ENCODE results near the gene SMARCB1.

SMARCB1 gene

DNA sequence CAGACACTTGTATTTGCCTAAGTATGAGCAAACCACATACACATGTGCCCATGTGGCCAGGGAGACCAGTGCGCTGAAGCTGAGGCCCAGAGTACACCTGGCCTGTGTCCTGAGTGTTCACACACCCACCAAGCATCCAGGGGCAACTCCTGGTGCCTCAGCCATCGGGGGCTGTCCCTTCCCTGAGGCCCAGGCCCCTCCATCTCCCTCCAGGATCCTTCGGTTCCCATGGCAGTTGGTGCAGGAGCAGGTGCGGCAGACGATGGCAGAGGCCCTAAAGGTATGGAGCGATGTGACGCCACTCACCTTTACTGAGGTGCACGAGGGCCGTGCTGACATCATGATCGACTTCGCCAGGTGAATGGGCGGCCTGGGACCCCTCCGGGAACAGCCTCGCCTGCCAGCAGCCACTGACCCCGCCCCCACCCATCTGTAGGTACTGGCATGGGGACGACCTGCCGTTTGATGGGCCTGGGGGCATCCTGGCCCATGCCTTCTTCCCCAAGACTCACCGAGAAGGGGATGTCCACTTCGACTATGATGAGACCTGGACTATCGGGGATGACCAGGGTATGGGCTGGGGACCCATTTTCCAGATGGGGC lies 6.5 kb upstream of the SMARCB1 start:
- no peak for DNase-seq (ENCODE audit: low read depth in 3 of 3)

DNA sequence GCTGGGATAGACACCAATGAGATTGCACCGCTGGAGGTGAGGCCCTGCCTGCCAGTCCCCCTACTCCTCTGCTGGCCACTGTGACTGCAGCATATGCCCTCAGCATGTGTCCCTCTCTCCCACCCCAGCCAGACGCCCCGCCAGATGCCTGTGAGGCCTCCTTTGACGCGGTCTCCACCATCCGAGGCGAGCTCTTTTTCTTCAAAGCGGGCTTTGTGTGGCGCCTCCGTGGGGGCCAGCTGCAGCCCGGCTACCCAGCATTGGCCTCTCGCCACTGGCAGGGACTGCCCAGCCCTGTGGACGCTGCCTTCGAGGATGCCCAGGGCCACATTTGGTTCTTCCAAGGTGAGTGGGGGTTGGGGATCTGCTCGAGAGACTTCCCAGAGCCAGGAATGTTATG lies 5.7 kb upstream of the SMARCB1 start:
- no peak for DNase-seq (ENCODE audit: low read depth in 3 of 3)

DNA sequence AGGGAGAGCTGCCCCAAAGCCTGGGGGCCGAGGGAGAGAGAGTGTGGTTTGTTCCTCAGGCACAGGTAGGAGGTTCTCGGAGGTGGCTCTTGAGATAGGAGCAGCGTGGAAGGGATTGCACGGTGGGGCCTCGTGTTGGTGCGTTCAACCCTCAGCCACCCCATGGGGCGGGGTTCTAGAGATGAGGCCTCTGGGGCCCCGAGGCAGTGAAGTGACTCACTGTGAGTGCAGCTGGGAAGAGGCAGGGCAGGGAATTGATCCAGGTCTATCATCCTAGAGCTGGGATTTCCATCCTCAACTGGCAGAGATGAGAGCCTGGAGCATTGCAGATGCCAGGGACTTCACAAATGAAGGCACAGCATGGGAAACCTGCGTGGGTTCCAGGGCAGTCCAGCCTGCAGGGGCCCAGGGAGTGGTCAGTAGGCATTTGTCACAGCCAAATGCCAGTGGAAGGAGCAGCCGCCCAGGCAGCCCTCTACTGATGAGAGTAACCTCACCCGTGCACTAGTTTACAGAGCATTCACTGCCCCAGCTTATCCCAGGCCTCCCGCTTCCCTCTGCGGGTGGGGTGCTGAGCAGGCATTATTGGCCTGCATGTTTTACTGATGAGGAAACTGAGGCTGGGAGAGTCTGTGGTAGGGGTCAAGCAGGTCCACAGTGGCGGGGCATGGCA lies 5.1 kb upstream of the SMARCB1 start:
- no peak for DNase-seq (ENCODE audit: low read depth in 3 of 3)

DNA sequence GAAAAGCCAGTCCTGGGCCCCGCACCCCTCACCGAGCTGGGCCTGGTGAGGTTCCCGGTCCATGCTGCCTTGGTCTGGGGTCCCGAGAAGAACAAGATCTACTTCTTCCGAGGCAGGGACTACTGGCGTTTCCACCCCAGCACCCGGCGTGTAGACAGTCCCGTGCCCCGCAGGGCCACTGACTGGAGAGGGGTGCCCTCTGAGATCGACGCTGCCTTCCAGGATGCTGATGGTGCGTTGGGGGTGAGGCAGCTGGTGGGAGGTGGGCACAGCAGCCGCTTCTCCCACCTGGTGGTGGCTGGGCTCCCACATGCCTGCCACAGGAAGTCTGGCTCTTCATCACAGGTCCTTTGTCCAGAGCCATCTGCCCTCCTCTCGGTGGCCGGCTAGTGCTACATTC lies 4.5 kb upstream of the SMARCB1 start:
- no peak for DNase-seq (ENCODE audit: low read depth in 3 of 3)

DNA sequence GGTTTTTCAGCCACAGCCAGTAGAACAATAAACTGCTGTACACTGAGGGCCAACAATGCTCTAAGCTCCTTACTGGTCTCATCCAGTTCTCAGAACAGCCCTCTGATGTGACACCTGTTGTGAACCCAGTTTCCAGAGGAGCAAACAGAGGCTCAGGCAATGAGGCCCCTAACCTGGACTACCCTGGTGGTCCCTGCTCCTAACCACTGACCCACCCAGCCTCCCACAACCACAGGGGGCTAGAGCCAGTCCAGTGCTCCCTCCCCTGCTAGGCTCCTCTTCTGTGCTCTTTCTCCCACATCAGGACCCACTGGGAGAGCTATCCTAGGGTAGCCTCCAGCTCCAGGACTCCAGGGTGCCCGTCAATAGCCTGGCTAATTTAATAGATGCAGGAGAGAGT lies 4.1 kb upstream of the SMARCB1 start:
- no peak for DNase-seq (ENCODE audit: low read depth in 3 of 3)

DNA sequence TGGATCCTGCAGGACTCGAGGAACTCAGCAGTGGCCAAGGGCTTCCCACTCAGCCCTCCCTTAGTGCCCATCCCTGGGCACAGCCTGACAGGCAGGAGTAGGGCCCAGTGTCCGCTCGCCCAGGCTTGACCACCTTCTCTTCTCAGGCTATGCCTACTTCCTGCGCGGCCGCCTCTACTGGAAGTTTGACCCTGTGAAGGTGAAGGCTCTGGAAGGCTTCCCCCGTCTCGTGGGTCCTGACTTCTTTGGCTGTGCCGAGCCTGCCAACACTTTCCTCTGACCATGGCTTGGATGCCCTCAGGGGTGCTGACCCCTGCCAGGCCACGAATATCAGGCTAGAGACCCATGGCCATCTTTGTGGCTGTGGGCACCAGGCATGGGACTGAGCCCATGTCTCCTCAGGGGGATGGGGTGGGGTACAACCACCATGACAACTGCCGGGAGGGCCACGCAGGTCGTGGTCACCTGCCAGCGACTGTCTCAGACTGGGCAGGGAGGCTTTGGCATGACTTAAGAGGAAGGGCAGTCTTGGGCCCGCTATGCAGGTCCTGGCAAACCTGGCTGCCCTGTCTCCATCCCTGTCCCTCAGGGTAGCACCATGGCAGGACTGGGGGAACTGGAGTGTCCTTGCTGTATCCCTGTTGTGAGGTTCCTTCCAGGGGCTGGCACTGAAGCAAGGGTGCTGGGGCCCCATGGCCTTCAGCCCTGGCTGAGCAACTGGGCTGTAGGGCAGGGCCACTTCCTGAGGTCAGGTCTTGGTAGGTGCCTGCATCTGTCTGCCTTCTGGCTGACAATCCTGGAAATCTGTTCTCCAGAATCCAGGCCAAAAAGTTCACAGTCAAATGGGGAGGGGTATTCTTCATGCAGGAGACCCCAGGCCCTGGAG lies 3.3 kb upstream of the SMARCB1 start:
- DNase-seq (ENCODE audit: low read depth in 3 of 3): no peak

DNA sequence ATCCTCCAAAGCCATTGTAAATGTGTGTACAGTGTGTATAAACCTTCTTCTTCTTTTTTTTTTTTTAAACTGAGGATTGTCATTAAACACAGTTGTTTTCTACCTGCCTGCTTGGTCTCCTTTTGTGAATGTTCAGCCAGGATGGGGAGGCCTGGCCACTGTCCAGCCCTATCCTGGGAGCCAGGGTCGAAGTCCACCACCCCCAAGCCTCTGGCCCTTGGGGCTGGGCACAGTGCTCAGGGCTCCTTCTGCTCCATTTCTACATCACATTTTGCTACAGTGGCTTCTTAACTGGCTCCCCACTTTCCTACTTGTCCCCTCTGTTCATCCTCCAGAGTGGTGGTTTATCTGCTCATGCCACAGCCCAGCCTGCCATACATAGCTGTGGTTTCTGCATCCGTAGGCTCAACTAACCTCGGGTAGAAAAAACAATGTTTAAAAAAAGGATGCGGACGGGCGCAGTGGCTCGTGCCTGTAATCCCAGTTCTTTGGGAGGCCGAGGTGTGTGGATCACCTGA lies 2.5 kb upstream of the SMARCB1 start:
- no peak for DNase-seq (ENCODE audit: low read depth in 3 of 3)

DNA sequence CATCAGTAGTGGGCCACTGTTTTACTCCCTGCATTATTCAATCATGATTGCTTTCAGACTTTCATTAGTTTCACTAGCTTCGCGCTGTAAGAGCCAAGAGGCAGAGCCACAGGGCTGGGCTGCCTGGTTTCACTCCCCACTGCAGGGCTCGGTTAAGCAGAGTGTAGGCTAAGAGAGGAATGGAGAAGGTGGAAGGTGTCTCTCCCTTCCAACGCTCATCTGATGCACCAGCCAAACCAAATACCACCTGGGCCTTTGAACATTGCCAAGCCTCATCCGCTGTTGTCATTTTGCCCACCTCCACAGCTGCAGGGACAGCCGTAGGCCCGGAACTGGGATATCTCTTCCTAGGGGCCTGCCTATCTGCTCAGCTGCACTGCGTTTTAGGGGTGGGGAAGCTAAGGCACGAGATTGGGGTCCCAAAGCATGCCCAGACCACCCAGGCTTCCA lies 480 bp upstream of the SMARCB1 start:
- DNase-seq (ENCODE audit: low read depth in 3 of 3): no peak

DNA sequence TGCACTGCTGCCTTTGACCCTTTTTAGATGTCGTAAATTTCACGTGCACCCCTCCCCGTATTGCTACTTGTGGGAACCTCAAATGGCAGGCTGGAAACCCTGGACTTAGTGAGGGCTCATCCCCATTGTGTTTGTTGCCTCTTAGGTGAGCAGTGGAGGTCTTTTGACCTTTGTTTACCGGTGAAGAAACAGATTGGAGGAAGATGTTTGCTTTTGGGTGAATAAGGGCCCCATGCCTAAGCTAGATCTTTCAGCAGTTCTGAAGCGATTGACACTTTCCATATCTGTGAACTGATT lies 782 bp downstream of the SMARCB1 start:
- DNase-seq (ENCODE audit: low read depth in 3 of 3): no peak

DNA sequence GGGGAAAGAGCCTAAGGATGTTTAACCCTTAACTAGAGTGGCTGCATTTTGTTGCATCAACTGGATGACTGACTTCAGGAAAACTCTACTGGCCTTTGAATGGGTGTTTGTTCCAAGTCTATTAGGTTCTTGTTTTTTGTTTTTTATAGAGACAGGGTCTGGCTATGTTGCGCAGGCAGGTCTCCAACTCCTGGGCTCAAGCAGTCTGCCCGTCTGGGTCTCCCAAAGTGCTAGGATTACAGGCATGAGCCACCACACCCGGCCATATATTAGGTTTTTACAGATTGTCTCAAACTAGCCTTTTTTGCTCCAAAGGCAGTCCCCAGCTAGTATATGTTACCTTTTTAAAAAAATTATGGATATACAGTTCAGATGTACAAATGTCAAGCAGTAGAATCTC lies 1.1 kb downstream of the SMARCB1 start:
- DNase-seq (ENCODE audit: low read depth in 3 of 3): no peak

DNA sequence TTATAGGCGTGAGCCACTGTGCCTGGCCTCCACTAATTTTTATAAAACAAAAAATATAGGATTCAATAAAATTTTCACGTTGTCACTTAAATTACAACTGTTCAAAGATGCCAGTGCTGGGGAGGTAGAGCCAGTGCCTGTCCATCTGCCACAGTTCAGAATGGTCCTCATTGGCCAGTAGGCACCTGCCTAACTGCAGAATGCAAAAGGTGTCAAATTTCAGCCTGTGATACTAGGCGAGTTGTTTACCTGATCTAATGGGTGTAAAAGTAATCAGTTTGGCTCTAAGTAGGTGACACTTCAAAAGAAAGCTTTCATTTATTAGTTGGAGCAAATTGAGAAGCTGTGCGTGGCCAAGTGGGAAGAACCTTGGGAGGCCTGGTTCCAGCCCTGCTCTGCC lies 2.4 kb downstream of the SMARCB1 start:
- DNase-seq (ENCODE audit: low read depth in 3 of 3): no peak

DNA sequence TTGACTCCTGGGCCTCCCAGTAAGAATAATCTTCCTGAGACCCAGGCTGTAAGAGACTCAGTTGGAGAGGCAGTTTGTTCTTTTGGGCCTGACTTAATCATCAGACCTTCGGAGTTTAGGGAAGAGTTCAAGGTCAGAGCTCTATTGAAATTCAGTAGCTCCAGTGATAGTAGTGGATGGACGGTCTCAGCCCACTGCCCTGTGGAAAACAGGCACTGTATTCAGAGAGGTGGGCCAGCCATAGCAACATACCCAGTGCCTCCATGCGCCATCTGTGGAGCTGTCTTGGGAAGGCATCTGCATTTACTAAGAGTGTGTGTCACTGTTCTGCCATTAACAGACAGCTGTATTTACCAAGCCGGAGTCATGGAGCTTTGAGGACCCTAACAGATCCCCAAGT lies 2.9 kb downstream of the SMARCB1 start:
- no peak for DNase-seq (ENCODE audit: low read depth in 3 of 3)

DNA sequence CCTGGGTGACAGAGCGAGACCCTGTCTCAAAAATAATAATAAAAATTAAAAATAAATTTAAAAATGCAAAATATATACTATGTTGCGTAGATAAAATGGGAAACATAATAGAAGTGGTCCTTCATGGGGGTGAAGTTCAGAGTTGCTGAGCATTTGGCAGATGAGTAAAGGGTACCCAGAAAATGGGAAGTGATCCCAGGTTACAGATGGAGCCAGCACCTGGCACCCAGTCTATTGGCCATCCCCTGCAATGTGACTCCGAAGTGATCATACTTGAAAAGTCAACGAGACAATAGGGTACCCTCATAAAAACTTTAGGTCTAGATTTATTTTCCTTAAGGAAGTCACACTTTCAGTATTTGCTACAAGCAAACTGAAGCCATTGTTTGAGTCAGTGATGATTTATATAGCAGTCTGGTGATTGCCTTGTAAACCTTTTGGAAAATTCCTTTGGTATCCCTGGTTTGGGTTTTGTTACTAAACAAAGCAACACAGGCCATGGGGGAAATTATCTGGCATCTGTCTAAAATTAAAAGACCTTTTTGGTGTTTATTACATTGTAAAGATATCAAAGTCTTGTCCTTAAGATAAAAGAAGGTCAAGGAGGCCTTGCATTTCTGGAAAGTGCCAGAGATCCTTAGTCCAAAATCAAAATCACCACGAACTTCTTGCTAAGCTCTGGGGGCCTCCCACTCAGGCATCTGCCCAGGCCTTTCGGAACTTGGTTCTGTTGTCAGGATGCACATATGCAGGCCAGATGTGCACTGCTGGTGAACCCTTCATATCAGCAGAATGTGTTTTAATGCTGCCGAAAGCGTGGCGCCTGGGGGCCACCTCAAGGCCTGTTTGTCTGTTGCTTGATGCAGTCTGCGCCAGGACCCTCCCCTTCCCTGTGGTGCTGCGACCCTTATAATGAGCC lies 4.3 kb downstream of the SMARCB1 start:
- no peak for DNase-seq (ENCODE audit: low read depth in 3 of 3)

DNA sequence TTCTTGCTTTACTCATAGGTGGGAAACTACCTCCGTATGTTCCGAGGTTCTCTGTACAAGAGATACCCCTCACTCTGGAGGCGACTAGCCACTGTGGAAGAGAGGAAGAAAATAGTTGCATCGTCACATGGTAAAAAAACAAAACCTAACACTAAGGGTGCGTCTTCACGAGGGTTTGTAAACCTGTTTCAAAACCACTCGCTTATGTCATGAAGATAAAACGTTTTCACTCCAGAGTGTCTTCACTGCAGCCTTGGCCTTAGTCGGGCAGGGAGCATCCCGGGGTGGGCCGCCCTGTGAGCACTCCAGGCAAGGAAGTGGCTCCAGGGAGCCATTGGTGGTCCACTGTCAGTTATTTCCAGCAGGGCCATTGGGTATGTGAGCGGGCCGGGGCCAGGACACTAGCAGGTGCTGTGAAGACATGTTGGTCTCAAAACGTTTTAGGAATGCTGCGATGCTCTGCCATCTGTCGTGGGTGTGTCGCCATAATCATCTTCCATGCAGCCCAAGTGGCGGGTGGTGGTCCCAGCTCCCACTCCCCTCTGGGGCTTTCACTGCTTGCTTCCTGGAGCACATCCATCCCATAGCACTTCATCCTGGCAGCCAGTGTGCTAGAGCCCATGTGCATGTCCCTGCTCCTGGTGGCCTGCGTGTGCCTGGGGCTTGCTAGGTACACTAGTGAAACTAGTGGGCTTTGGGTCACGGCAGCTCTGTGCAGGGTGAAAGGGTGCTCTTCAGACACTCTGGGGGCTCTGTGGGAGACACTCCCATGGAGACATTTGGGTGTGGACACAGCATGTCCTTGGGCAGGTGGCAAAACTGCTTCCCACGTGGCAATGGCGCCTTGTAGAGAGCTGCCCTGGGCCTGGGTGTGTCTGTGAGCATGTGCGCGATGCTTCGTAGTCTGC lies 5.2 kb downstream of the SMARCB1 start:
- DNase-seq (ENCODE audit: low read depth in 3 of 3): no peak

DNA sequence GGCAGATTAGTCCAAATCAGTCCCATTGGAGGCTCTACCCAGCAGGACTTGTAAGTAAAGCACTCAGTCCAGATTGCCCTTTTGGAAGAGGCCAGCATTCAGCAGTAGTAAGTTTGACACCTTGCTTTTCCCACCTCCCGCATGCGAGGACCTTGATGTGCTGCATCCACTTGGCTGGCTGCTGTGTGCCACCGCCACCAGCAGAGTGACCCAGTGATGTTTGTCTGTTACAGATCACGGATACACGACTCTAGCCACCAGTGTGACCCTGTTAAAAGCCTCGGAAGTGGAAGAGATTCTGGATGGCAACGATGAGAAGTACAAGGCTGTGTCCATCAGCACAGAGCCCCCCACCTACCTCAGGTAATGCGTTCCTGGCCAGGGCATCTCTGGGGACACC lies 6.6 kb downstream of the SMARCB1 start:
- no peak for DNase-seq (ENCODE audit: low read depth in 3 of 3)

DNA sequence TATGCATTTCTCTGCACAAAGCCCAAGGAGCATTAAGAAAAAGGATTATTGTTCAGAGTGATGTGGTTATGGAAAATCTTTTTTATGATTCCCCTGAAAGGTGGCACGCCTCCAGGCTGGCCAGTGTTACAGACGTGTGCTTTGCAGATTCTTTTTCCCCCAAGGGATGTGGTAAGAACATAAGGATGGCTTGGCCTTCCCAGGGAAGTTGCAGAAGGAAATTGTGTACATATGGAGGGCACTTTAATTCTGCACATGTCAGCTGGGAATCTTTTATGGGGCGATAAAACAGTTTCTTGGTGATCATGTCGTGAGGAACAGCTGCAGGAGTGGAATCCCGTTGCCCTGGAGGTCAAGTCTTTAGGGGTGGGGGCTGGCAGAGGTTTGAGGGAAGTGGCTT lies 9.7 kb downstream of the SMARCB1 start:
- no peak for DNase-seq (ENCODE audit: low read depth in 3 of 3)

DNA sequence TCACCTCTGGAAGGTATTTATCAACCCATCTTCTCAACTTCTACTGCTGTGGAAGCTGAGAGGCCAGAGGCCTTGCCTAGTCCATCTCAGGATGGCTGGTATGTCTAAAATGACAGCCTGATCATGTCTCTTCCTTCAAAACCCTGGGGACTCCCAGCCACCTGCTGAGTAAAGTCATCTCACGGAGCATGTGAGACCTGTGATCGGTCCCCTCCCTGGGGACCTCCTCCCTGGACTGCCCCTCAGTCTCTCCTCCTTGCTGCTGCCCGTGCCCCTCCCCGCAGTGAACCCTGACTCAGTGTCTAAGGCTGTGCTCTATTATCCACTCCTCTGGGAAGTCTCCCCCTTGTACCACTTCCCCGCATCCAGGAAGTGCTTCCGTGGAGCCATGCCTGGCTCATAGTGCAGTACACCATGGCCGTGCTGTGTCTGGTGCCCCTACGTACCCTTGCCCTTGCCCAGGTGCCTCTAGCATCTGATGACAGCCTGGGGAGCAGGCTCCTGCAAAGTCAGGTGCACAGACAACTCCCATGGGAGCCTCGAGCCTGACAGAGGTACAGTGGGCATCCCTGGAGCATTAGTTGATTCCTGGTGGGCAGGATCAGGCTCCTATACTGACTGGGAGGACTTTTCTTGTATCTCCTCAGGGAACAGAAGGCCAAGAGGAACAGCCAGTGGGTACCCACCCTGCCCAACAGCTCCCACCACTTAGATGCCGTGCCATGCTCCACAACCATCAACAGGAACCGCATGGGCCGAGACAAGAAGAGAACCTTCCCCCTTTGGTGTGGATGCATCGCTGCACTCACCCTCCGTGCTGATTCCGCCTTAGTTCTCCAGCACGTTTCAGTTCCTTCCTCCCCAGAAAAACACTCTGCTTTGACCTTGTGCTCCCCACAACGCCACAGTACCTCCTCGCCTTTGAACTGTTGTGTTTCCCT lies 13.8 kb downstream of the SMARCB1 start:
- DNase-seq (ENCODE audit: low read depth in 3 of 3): no peak

DNA sequence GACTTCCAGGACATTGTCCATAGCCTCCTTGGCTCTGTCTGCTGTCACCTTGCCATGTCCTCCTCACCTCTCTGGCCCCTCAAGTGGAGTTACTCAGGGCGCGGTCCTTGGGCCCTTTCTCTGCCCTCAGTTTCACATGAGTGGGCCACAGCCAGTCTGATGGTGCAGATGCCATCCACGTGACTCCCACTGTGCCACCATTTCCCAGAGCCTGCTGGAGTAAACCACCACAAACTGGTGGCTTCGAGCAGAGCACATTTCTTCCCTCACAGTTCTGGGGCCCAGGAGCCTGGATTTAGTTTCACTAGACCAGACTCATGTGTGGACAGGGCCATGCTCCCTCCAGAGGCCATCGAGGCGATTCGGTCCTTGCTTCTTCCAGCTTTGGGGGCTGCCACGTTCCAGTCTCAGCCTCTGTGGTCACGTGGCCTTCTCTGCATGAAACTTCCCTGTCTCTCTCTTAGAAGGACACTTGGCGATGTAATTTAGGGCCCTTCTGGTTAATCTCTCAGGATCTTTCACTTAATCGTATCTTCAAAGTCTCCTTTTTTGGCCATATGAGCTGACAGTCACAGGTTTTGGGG lies 14.6 kb downstream of the SMARCB1 start:
- DNase-seq (ENCODE audit: low read depth in 3 of 3): no peak

DNA sequence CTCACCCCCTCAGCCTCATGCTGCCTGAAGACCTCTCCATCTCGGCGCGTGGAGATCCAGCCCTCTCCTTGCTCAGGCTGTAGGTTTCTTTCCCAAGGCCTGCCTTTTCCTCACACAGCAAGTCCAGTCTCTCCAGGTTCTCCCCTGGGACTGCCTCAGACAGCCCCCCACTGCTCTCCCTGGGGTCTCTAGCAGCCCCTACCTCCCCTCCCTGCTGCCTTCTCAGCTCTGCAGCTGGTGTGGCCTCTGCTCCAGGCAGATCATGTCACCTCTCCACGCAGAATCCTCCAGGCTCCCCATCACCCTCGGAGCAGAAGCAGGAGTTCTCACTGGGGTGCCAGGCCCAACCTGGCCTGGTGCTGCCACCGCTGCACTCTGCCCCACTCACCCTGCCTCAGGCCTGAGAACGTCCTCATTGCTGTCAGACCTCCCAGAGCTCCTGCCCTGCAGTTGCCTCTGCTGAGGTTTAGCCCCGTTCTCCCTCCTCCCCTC lies 15.2 kb downstream of the SMARCB1 start:
- DNase-seq (ENCODE audit: low read depth in 3 of 3): no peak

All from stimulated activated CD4-positive, alpha-beta T cell treated with anti-CD3 and anti-CD28 coated beads, TNF-alpha, amount 100 ng/mL, for 48 hours (primary cell).